K562 (cell line): ENCODE results near the gene C21orf58. TPM values are rescaled to one million over a fixed set of nuclear protein-coding genes. Genes with fewer than 3 reads are reported as not detected.
A peak's percentile ranks its signal among the peaks of the same experiment; 100 is the strongest.

ENCODE experiments used
- ATAC-seq: fragments of 200-7000 bp; cut with Tn5 transposase; 3 replicates; pipeline ENCODE4 v1.9.1; 2020; ENCODE audit warnings: moderate library complexity
- BruUV-seq: library from RNA; stranded (reverse); fragments of 400-500 nt; replicated peaks from 2 replicates; lab custom pipeline; 2021; lab: Mats Ljungman, UMichigan
- CTCF ChIA-PET: fragments of 300-600 bp; formaldehyde crosslinking; extraction: SDS; loops from one replicate; lab custom pipeline; 2021; ENCODE audit warnings: low intra/inter-chr PET ratio; lab: Yijun Ruan, JAX
- POLR2A ChIA-PET: fragments of 300-600, 350-650 bp; sonication (Branson Sonifier 250); formaldehyde crosslinking; extraction: SDS; loops from one replicate; lab custom pipeline; 2021; ENCODE audit warnings: antibody characterized with exemption, inconsistent platforms; lab: Yijun Ruan, JAX
- DNase-seq, 4 experiments: peaks; one replicate each; pipeline versions ENCODE4 v3.0.0 to v3.0.0-alpha.2; 2011 to 2018; ENCODE audit warnings: low spot score in 3 of 4, mixed read lengths in 3 of 4; ENCODE audit errors: extremely low read depth in 1 of 4
- FAIRE-seq: peaks from 2 replicates; lab custom pipeline; 2011; peaks lifted over from hg19 to GRCh38; lab: Jason Lieb, UNC
- H2AFZ ChIP-seq: 2 replicates; pipeline ENCODE4 v1.6.0; 2011; ENCODE audit warnings: low read depth, low read length, control low read depth, inconsistent platforms
- H3K27ac ChIP-seq: fragments of 200-600 bp; 3 replicates; pipeline ENCODE4 v1.8.0; 2011; ENCODE audit warnings: low read depth, mild to moderate bottlenecking, control low read depth, inconsistent platforms, low read length, moderate library complexity, mixed read lengths; ENCODE audit errors: extremely low read depth
- H3K27me3 ChIP-seq, 2 experiments: fragments of 300-600 bp in 1 of 2; 2 replicates in 1 of 2; 3 replicates in 1 of 2; pipeline versions ENCODE4 v1.6.0 to v1.8.0; 2011; ENCODE audit warnings: inconsistent platforms in 2 of 2, low read length in 2 of 2, mild to moderate bottlenecking in 1 of 2, mixed read lengths in 1 of 2, moderate library complexity in 1 of 2; ENCODE audit not compliant: control insufficient read depth in 2 of 2, insufficient read depth in 2 of 2
- H3K36me3 ChIP-seq: fragments of 300-600 bp; 3 replicates; pipeline ENCODE4 v1.8.0; 2011; ENCODE audit warnings: mild to moderate bottlenecking, low read length, inconsistent platforms; ENCODE audit not compliant: control insufficient read depth, insufficient read depth
- H3K4me1 ChIP-seq, 2 experiments: fragments of 200-600 bp in 1 of 2; replicated peaks in 1 of 2; 2 replicates in 1 of 2; 3 replicates in 1 of 2; pipeline versions ENCODE4 v1.5.1 to v1.8.0; 2011; ENCODE audit warnings: inconsistent platforms in 2 of 2, low read length in 2 of 2, mild to moderate bottlenecking in 1 of 2, mixed read lengths in 1 of 2, moderate library complexity in 1 of 2; ENCODE audit not compliant: control insufficient read depth in 2 of 2, insufficient read depth in 2 of 2
- H3K4me2 ChIP-seq: 2 replicates; pipeline ENCODE4 v1.6.1; 2011; ENCODE audit warnings: low read length, control low read depth, inconsistent platforms, mixed read lengths; ENCODE audit not compliant: insufficient read depth
- H3K4me3 ChIP-seq: fragments of 200-600 bp; sonication (generic), shearing (Covaris generic); 2 replicates; pipeline ENCODE4 v1.5.1; 2016; ENCODE audit warnings: control low read depth, inconsistent platforms
- H3K79me2 ChIP-seq: fragments of 200-600 bp; 3 replicates; pipeline ENCODE4 v1.8.0; 2011; ENCODE audit warnings: low read length, inconsistent platforms; ENCODE audit not compliant: control insufficient read depth, insufficient read depth
- H3K9ac ChIP-seq, 2 experiments: 2 replicates each; pipeline versions ENCODE4 v1.6.0 to v1.6.1; 2011; ENCODE audit warnings: low read depth in 2 of 2, low read length in 2 of 2, control low read depth in 1 of 2, inconsistent platforms in 1 of 2, mild to moderate bottlenecking in 1 of 2, mixed read lengths in 1 of 2; ENCODE audit not compliant: insufficient read depth in 1 of 2
- H3K9me1 ChIP-seq: one replicate; pipeline ENCODE4 v1.6.0; 2011; ENCODE audit warnings: inconsistent platforms, mild to moderate bottlenecking, low read length, moderate library complexity; ENCODE audit not compliant: control insufficient read depth, insufficient read depth
- H3K9me3 ChIP-seq: replicated peaks from 2 replicates; pipeline ENCODE4 v1.5.1; 2011; ENCODE audit warnings: low read depth, low read length, inconsistent platforms; ENCODE audit not compliant: control insufficient read depth, insufficient read depth
- H4K20me1 ChIP-seq: replicated peaks from 2 replicates; pipeline ENCODE4 v1.6.1; 2011; ENCODE audit warnings: low read length, inconsistent platforms, mixed read lengths; ENCODE audit not compliant: control insufficient read depth, insufficient read depth
- CTCFL ChIP-seq: IDR thresholded peaks from 2 replicates; pipeline ENCODE4 v1.6.1; 2011; ENCODE audit warnings: borderline replicate concordance, low read depth, mild to moderate bottlenecking, moderate library complexity, low read length; ENCODE audit not compliant: insufficient read depth, poor library complexity, severe bottlenecking
- HDAC1 ChIP-seq, 2 experiments: fragments of 450-650 bp; IDR thresholded peaks; 2 replicates each; pipeline ENCODE4 v1.6.1; 2016 to 2017; ENCODE audit warnings: inconsistent platforms in 1 of 2, mild to moderate bottlenecking in 1 of 2, moderate library complexity in 1 of 2
- HOMEZ ChIP-seq: fragments of 250-450 bp; sonication (Bioruptor Pico); IDR thresholded peaks from 2 replicates; pipeline ENCODE4 v1.4.0; 2020; ENCODE audit warnings: mild to moderate bottlenecking, moderate library complexity
- KLF1 ChIP-seq: fragments of 450-650 bp; IDR thresholded peaks from 2 replicates; pipeline ENCODE4 v1.6.1; 2016; ENCODE audit warnings: missing genetic modification characterization, missing compliant biosample characterization
- KLF13 ChIP-seq: fragments of 450-650 bp; IDR thresholded peaks from 2 replicates; pipeline ENCODE4 v1.6.1; 2016; ENCODE audit warnings: missing genetic modification characterization, low read depth, mild to moderate bottlenecking, missing compliant biosample characterization, moderate library complexity, borderline replicate concordance
- MAZ ChIP-seq, 2 experiments: fragments of 450-650 bp in 1 of 2; sonication (generic) in 1 of 2; formaldehyde crosslinking; IDR thresholded peaks in 1 of 2; conservative IDR thresholded peaks in 1 of 2; 2 replicates each; pipeline versions ENCODE4 v1.4.0 to v1.5.0; 2020; ENCODE audit warnings: mild to moderate bottlenecking in 1 of 2, missing genetic modification reagents in 1 of 2
- MNT ChIP-seq, 2 experiments: fragments of 450-650 bp; conservative IDR thresholded peaks; 2 replicates each; pipeline ENCODE4 v1.6.1; 2017; ENCODE audit warnings: mild to moderate bottlenecking in 2 of 2, moderate library complexity in 2 of 2
- MYNN ChIP-seq, 2 experiments: sonication (generic); formaldehyde crosslinking in 1 of 2; IDR thresholded peaks; 2 replicates each; pipeline versions ENCODE4 v1.5.0 to v1.6.1; 2016 to 2020; ENCODE audit warnings: antibody characterized with exemption in 1 of 2, missing genetic modification reagents in 1 of 2
- POLR2A ChIP-seq: fragments of 450-650 bp; conservative IDR thresholded peaks from 2 replicates; pipeline ENCODE4 v1.6.1; 2016
- POLR2G ChIP-seq: fragments of 200-400 bp; formaldehyde crosslinking; IDR thresholded peaks from 2 replicates; pipeline ENCODE4 v1.6.1; 2017; ENCODE audit warnings: low read depth, mild to moderate bottlenecking, antibody characterized with exemption, low read length, moderate library complexity
- RAD21 ChIP-seq, 2 experiments: fragments of 250-450 bp in 1 of 2; fragments of 450-650 bp in 1 of 2; sonication (Bioruptor Pico) in 1 of 2; formaldehyde crosslinking in 1 of 2; IDR thresholded peaks in 1 of 2; conservative IDR thresholded peaks in 1 of 2; 2 replicates each; pipeline versions ENCODE4 v1.4.0 to v1.8.0; 2020 to 2022; ENCODE audit warnings: mild to moderate bottlenecking in 2 of 2, moderate library complexity in 1 of 2
- TFAP4 ChIP-seq: sonication (generic); formaldehyde crosslinking; IDR thresholded peaks from 2 replicates; pipeline ENCODE4 v1.8.0; 2022; ENCODE audit warnings: missing genetic modification reagents, mild to moderate bottlenecking, moderate library complexity, borderline replicate concordance
- ZC3H11A ChIP-seq: IDR thresholded peaks from 2 replicates; pipeline ENCODE4 v1.6.1; 2012; ENCODE audit warnings: low read depth, low read length, improper control_type of control experiment
- ZNF589 ChIP-seq: fragments of 200-800 bp; sonication (Bioruptor generic); IDR thresholded peaks from 2 replicates; pipeline ENCODE4 v1.6.1; 2016; ENCODE audit warnings: low read depth, missing genetic modification characterization, missing compliant biosample characterization
- WGBS: fragments of 100-300 bp; shearing (Covaris generic); methylation state at CpG from one replicate; pipeline ENCODE4 v1.1.6; 2016; ENCODE audit warnings: low coverage, mixed read lengths; ENCODE audit not compliant: insufficient coverage; ENCODE audit errors: missing lambda C conversion rate; 5-methylcytosine and 5-hydroxymethylcytosine counted together
- in situ Hi-C: fragments of 300-500 bp; cut with MboI; formaldehyde crosslinking; loops from 4 replicates; pipeline ENCODE4 v1.15.0; 2018; ENCODE audit warnings: inconsistent platforms, mixed read lengths
- intact Hi-C: fragments of 100-400 bp; cut with micrococcal nuclease; formaldehyde crosslinking; loops from 2 replicates; pipeline ENCODE4 v1.14.2; 2022
- polyA plus RNA-seq, 8 experiments: library from polyadenylated mRNA; depleted of rRNA in 4 of 8; stranded (reverse) in 5 of 8; unstranded in 3 of 8; fragments of >200 nt; fragmentation: Nextera tagmentation in 2 of 8; fragmentation: Illumina TruSeq in 1 of 8; extraction: Ambion mirVana in 2 of 8; extraction: Trizol in 1 of 8; gene quantifications; 2 replicates each; pipeline versions ENCODE4 v1.2.1 to v1.2.3, GENCODE V29; 2011 to 2014; ENCODE audit warnings: inconsistent platforms in 1 of 8, missing spikeins in 1 of 8
- total RNA-seq, 7 experiments: library from RNA; depleted of rRNA in 6 of 7; stranded (reverse); fragments of >200 nt in 6 of 7; fragmentation: Illumina TruSeq in 2 of 7; extraction: Trizol in 2 of 7; gene quantifications; 2 replicates each; pipeline versions ENCODE4 v1.2.1 to v1.2.3, GENCODE V29; 2011 to 2021; ENCODE audit warnings: low replicate concordance in 1 of 7

Gene C21orf58
- total and polyA plus RNA-seq, 9 of the 15 experiments (the other 6 are each of a cell fraction or from before 2014, with no cell fraction given) = 1.2 to 30.5 (median 12.4) TPM

GRCh38 chr21:46264690-46265144, 59.0 kb downstream of the C21orf58 start:
- BruUV-seq = no TSS peak
- intact Hi-C loops = no loop called here
- Histone ChIP-seq H4K20me1 (0 out of 2 replicates have a peak, but pooled peaks cover 8% of the 10 kb centered on the region), H3K9ac (peak overlapping the region in 1 of 2 experiments; percentile 19; a peak in 1 of 4 replicates), H3K27me3 (no peaks in the 10 kb centered on the region; a peak in 1 of 5 replicates), H3K9me3 (no peaks in the 10 kb centered on the region), H3K4me2 (no peak overlapping the region), H3K9me1 (peaks cover 7% of the 10 kb centered on the region), H3K36me3 (peaks cover 88% of the 10 kb centered on the region), H3K4me1 (peaks cover 0 to 22% of the 10 kb centered on the region in 2 experiments; a peak in 3 of 5 replicates), H2AFZ (no peak overlapping the region), H3K79me2 (no peaks in the 10 kb centered on the region), H3K27ac (no peak overlapping the region; the same call in 2 of the 3 replicates), H3K4me3 (no peak overlapping the region)
- ATAC-seq (peak; percentile 86), FAIRE-seq (peak; percentile 32), DNase-seq (peak; percentile 53 to 77 (median 63))
- ChIA-PET CTCF (no interaction called here), POLR2A (interaction anchor here (0.6 to 2.8 kb wide), 4 partner anchors 11 to 30 kb away, joined by 3 to 16 read pairs (median 7); no protein-coding TSS in a partner anchor)
- in situ Hi-C loops = no loop called here
- 88% methylated on average over 13 of the region's 13 CpGs for WGBS
- no peak for TF ChIP-seq HOMEZ (CRISPR knock-in tag)
- peak in 1 of 2 experiments; percentile 50; a peak in 2 of 4 replicates for TF ChIP-seq MNT (conservative IDR thresholded peaks at IDR 0.05)
- 0 out of 2 replicates have a peak, but pooled peaks have one; percentile 34 for TF ChIP-seq TFAP4 (CRISPR knock-in tag)
- no peak for TF ChIP-seq ZNF589 (CRISPR knock-in tag)
- peak; percentile 42; the same call in 1 of the 2 replicates for TF ChIP-seq POLR2A
- TF ChIP-seq ZC3H11A = no peak
- TF ChIP-seq KLF1 = peak; percentile 34; the same call in 1 of the 2 replicates
- TF ChIP-seq MYNN (IDR thresholded peaks at IDR 0.05) = peak; percentile 16; the same call in 1 of the 2 replicates
- no peak for TF ChIP-seq MYNN (CRISPR knock-in tag; IDR thresholded peaks at IDR 0.05)
- TF ChIP-seq POLR2G = peak; percentile 63; the same call in 1 of the 2 replicates
- 0 out of 4 replicates have a peak, but pooled peaks of 1 of the 2 experiments have one; percentile 19 for TF ChIP-seq MAZ (CRISPR knock-in tag; conservative IDR thresholded peaks at IDR 0.05 in 1 of 2, IDR thresholded peaks at IDR 0.05 in 1 of 2)
- peak; percentile 90 for TF ChIP-seq KLF13 (tag)
- peak; percentile 67 for TF ChIP-seq CTCFL
- TF ChIP-seq HDAC1 (IDR thresholded peaks at IDR 0.05) = 0 out of 4 replicates have a peak, but pooled peaks of 1 of the 2 experiments have one; percentile 29
- peak in 1 of 2 experiments; percentile 24; a peak in 1 of 4 replicates for TF ChIP-seq RAD21 (CRISPR knock-in tag; conservative IDR thresholded peaks at IDR 0.05 in 1 of 2, IDR thresholded peaks at IDR 0.05 in 1 of 2)
